DOHH2 (cell line): ENCODE results near the gene MACROD2.

Source experiments
- CTCF ChIP-seq: fragments of 200-600 bp; sonication (generic); IDR thresholded peaks from one replicate; pipeline ENCODE4 v1.5.1; 2014; ENCODE audit warnings: antibody characterized with exemption, mild to moderate bottlenecking, low read depth, low read length; ENCODE audit not compliant: poor library complexity, severe bottlenecking
- EZH2phosphoT487 ChIP-seq: fragments of 200-600 bp; sonication (generic); IDR thresholded peaks from 2 replicates; pipeline ENCODE4 v1.6.1; 2017; ENCODE audit warnings: borderline replicate concordance, mild to moderate bottlenecking, antibody characterized with exemption, low read length, moderate library complexity, mixed read lengths

GRCh38 chr20:14732996-14733395, 737.7 kb downstream of the MACROD2 start:
- TF ChIP-seq EZH2phosphoT487: no peak
- no peak for TF ChIP-seq CTCF
